ENCODE data around the gene DAW1. TPM values are rescaled to one million over a fixed set of nuclear protein-coding genes. Genes with fewer than 3 reads are reported as not detected.

Gene DAW1
- total RNA-seq, 1 experiment from 2014 or later, result 0.37 TPM

DNA sequence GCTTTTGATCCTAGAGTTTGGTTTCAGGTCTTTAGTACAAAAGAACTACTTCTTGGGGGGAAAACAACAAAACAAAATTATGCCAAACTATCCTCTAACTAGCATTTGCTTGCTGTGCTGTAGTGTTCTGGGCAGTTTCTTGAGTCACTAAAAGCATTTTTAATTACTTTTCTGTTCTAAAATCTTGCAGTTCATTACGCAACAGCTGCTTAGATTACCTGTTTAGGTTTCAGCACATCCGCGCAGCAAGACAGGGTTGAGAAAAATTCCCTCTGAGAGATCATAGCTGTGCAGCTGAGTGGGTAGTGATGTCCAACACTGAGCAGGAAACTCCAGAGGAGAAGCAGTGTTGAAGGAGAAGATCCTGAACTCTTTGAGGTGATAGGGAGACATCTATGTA is 9.0 kb downstream of the DAW1 start:
- no peak overlapping the region for H3K56ac ChIP-seq (ENCODE audit: insufficient read length, low read depth, low read length)
- no CpG with 5 or more reads among the region's 3 CpGs for WGBS (ENCODE audit: extremely low coverage, insufficient read length, low lambda C conversion rate)
- no peaks in the 10 kb centered on the region for H3K9me3 ChIP-seq (ENCODE audit: control insufficient read depth, low read depth, low read length)
- no peak overlapping the region for H2BK15ac ChIP-seq (ENCODE audit: low read depth, low read length)
- DNase-seq, result no peak
- H4K5ac ChIP-seq (ENCODE audit: insufficient read length, low read depth, low read length), result no peak overlapping the region
- H3K23ac ChIP-seq (ENCODE audit: insufficient read length, low read depth, low read length), result no peak overlapping the region
- Mint-ChIP-seq H3K4me1 (peaks cover 2 to 3% of the 10 kb centered on the region in 2 experiments; a peak in 3 of 4 replicates), H3K36me3 (ENCODE audit: insufficient read depth in 1 of 3, low read depth in 3 of 3) (no peaks in the 10 kb centered on the region), H3K4me3 (no peak overlapping the region), H3K27ac (no peak overlapping the region), H3K9me3 (no peaks in the 10 kb centered on the region), H3K27me3 (ENCODE audit: low read depth) (no peaks in the 10 kb centered on the region; the same call in 1 of the 2 replicates)
- no peak overlapping the region for H3T11ph ChIP-seq (ENCODE audit: low read length)
- no peaks in the 10 kb centered on the region for H3K27me3 ChIP-seq (ENCODE audit: insufficient read depth, low read length)
- H3K4me1 ChIP-seq (ENCODE audit: insufficient read depth, low read length), result no peaks in the 10 kb centered on the region
- no peak overlapping the region for H3K27ac ChIP-seq (ENCODE audit: insufficient read length, low read depth, low read length)
- no peaks in the 10 kb centered on the region for H4K20me1 ChIP-seq (ENCODE audit: control insufficient read depth, insufficient read depth, insufficient read length)
- H2BK120ac ChIP-seq (ENCODE audit: low read depth, low read length, poor library complexity, severe bottlenecking), result no peak overlapping the region
- no peaks in the 10 kb centered on the region for H3K23me2 ChIP-seq (ENCODE audit: insufficient read length, low read depth, low read length, poor library complexity, severe bottlenecking)
- no peak overlapping the region for H2BK5ac ChIP-seq (ENCODE audit: insufficient read length, low read length)
- H3K4me2 ChIP-seq (ENCODE audit: insufficient read depth, insufficient read length, low read length), result no peak overlapping the region
- no peaks in the 10 kb centered on the region for H3K79me2 ChIP-seq (ENCODE audit: insufficient read depth, low read length)
- no peak overlapping the region for H3K9ac ChIP-seq (ENCODE audit: extremely low read depth, insufficient read length, low read length)
- no peak overlapping the region for H2AFZ ChIP-seq (ENCODE audit: low read length)
- no peaks in the 10 kb centered on the region for H3K79me1 ChIP-seq (ENCODE audit: insufficient read depth, low read depth, low read length, poor library complexity, severe bottlenecking)
- H4K91ac ChIP-seq (ENCODE audit: insufficient read length, low read depth, low read length), result no peak overlapping the region
- H3K18ac ChIP-seq (ENCODE audit: insufficient read length, low read depth, low read length), result no peak overlapping the region
- TF ChIP-seq, protein P1, sequence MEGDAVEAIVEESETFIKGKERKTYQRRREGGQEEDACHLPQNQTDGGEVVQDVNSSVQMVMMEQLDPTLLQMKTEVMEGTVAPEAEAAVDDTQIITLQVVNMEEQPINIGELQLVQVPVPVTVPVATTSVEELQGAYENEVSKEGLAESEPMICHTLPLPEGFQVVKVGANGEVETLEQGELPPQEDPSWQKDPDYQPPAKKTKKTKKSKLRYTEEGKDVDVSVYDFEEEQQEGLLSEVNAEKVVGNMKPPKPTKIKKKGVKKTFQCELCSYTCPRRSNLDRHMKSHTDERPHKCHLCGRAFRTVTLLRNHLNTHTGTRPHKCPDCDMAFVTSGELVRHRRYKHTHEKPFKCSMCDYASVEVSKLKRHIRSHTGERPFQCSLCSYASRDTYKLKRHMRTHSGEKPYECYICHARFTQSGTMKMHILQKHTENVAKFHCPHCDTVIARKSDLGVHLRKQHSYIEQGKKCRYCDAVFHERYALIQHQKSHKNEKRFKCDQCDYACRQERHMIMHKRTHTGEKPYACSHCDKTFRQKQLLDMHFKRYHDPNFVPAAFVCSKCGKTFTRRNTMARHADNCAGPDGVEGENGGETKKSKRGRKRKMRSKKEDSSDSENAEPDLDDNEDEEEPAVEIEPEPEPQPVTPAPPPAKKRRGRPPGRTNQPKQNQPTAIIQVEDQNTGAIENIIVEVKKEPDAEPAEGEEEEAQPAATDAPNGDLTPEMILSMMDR (conservative IDR thresholded peaks at IDR 0.05), result no peak
- H4K8ac ChIP-seq (replicated peaks; ENCODE audit: insufficient read length, low read depth, low read length), result no peak overlapping the region
- no peak overlapping the region for H2BK20ac ChIP-seq (ENCODE audit: low read depth, low read length, poor library complexity, severe bottlenecking)
- no peak overlapping the region for H2BK12ac ChIP-seq (ENCODE audit: insufficient read length, low read depth, low read length)
- no peak overlapping the region for H3K4ac ChIP-seq (ENCODE audit: low read depth, low read length)
- H3K14ac ChIP-seq (ENCODE audit: insufficient read depth, low read length), result no peak overlapping the region
- no peak overlapping the region for H2AK5ac ChIP-seq (ENCODE audit: insufficient read length, low read length)

Measured in H9 (cell line).